WERI-Rb-1 (cell line): ENCODE measurements around the gene MRGPRE.

Experiments
- DNase-seq: peaks from one replicate; pipeline ENCODE4 v3.0.0-alpha.2; 2020
- H3K27ac ChIP-seq: fragments of 250-450 bp; sonication (Bioruptor Pico); 2 replicates; pipeline ENCODE4 v1.5.1; 2020; ENCODE audit warnings: mild to moderate bottlenecking, moderate library complexity
- H3K27me3 ChIP-seq: fragments of 250-450 bp; sonication (Bioruptor Pico); 2 replicates; pipeline ENCODE4 v1.5.1; 2021; ENCODE audit warnings: mild to moderate bottlenecking, low read depth, moderate library complexity; ENCODE audit not compliant: insufficient read depth, severe bottlenecking
- H3K36me3 ChIP-seq: fragments of 250-450 bp; sonication (Bioruptor Pico); 2 replicates; pipeline ENCODE4 v1.5.1; 2020; ENCODE audit warnings: mild to moderate bottlenecking, moderate library complexity
- H3K4me3 ChIP-seq: 2 replicates; pipeline ENCODE4 v1.5.1; 2011; ENCODE audit warnings: low read depth, mild to moderate bottlenecking, control low read depth, low read length
- H3K9me3 ChIP-seq: fragments of 250-450 bp; sonication (Bioruptor Pico); 2 replicates; pipeline ENCODE4 v1.5.1; 2021; ENCODE audit warnings: mild to moderate bottlenecking, moderate library complexity; ENCODE audit not compliant: severe bottlenecking
- TF ChIP-seq, protein P1 (sequence below): IDR thresholded peaks from 2 replicates; pipeline ENCODE4 v1.5.1; 2011; ENCODE audit warnings: low read depth, mild to moderate bottlenecking, control low read depth, inconsistent platforms, low read length

The MRGPRE gene

DNA sequence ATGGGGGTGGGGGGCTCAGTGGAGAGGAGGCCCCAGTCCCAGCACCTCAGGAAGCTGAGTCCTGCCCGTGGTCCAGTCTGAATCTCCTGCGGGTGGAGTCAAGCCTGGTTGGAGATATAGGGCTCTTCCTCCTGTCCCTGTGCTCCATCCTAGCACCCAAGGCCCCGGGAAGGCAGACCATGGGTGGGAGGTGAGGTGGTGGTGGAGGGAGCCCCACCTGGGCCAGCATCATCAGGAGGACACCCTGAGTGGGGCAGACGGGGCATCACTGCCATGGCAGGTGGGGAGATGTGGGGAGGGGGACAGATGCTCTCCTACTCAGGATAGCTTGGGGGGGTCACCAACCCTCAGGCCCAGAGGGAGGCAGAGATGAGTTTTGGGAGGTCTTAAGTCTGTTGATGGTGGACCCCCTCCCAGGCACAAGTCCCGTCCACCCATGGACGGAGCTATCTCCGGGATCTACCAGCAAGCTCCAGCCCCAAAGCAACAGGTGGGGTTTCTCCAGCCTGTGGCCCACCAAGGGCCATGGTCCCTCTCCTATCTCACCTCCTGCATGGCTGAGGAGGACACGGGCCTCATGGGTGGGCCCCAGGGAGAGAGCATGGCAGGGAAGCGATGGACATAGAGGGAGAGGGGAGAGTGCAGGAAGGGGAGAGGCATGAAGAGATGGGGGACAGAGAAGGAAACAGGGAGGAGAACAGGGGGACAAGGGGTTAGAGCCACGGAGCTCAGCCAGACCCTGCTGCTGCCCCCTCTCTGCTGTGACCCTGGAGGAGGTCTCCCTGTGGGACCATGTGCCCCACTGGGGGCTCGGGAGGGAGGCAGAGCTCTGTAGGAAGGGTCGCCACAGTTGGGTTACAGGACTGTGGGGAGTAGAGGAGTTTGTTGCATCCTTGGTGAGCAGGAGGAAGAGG lies 1.3 kb downstream of the MRGPRE start:
- TF ChIP-seq, protein P1, sequence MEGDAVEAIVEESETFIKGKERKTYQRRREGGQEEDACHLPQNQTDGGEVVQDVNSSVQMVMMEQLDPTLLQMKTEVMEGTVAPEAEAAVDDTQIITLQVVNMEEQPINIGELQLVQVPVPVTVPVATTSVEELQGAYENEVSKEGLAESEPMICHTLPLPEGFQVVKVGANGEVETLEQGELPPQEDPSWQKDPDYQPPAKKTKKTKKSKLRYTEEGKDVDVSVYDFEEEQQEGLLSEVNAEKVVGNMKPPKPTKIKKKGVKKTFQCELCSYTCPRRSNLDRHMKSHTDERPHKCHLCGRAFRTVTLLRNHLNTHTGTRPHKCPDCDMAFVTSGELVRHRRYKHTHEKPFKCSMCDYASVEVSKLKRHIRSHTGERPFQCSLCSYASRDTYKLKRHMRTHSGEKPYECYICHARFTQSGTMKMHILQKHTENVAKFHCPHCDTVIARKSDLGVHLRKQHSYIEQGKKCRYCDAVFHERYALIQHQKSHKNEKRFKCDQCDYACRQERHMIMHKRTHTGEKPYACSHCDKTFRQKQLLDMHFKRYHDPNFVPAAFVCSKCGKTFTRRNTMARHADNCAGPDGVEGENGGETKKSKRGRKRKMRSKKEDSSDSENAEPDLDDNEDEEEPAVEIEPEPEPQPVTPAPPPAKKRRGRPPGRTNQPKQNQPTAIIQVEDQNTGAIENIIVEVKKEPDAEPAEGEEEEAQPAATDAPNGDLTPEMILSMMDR = no peak
- no peak for DNase-seq
- H3K36me3 ChIP-seq = no peaks in the 10 kb centered on the region
- no peak overlapping the region for H3K4me3 ChIP-seq
- no peaks in the 10 kb centered on the region for H3K9me3 ChIP-seq
- H3K27ac ChIP-seq = peak overlapping the region; percentile 46
- H3K27me3 ChIP-seq = no peaks in the 10 kb centered on the region

DNA sequence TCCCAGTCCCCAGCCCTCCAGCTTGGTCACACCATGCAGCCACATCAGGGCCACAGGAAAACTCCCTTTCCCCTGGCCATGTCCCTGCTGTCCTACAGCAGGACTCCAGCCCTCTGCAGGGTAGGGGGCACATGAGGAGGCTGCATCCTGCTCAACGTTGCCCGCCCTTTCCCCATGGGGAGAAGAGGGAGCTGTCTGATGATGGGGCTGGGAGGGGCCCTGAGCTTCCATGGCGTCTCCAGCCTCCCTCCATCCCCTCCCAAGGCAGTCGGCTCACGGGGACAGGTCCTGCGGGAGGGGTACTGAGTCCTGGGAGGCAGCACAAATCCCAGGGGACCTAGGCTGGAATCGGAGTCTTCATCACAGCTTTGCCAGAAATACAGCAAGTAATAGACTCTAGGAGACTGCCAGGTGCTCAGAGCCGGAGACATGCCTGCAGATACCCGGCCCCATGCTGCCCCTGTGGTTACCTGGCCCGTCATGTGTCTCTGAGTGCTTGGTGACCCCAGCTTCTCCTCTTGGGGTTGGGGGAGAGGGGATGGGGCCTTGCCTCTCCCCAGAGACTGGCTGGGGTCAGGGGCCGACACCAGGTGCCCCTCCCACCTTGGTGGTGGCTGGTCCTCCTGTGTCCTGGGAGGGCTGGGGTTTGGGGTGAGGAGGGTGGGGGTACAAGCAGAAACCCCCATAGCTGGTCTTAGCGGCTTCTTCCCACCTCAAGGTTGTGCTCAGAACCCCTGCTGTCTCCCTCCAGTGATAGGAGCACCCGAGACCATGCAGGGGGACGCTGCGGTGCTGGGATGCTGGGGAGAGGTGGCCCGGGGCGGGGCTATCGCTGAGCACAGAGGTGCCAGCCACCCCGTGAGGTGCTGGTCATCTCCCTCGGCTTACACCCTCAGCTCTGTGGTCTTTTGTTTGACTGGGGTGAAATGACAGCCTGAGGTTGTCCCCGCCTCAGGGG lies 2.3 kb downstream of the MRGPRE start:
- Histone ChIP-seq H3K27me3 (no peaks in the 10 kb centered on the region), H3K4me3 (no peak overlapping the region), H3K27ac (no peak overlapping the region), H3K36me3 (no peaks in the 10 kb centered on the region), H3K9me3 (no peaks in the 10 kb centered on the region)
- no peak for DNase-seq
- TF ChIP-seq, protein P1 = no peak

- no peak for DNase-seq
- no peaks in the 10 kb centered on the region for H3K36me3 ChIP-seq
- H3K27me3 ChIP-seq = no peaks in the 10 kb centered on the region
- TF ChIP-seq, protein P1 = no peak
- H3K9me3 ChIP-seq = no peaks in the 10 kb centered on the region
- H3K4me3 ChIP-seq = no peak overlapping the region
- H3K27ac ChIP-seq = no peak overlapping the region
These were observed 3.8 kb downstream of the MRGPRE start for GRCh38 chr11:3228445-3228829.

DNA sequence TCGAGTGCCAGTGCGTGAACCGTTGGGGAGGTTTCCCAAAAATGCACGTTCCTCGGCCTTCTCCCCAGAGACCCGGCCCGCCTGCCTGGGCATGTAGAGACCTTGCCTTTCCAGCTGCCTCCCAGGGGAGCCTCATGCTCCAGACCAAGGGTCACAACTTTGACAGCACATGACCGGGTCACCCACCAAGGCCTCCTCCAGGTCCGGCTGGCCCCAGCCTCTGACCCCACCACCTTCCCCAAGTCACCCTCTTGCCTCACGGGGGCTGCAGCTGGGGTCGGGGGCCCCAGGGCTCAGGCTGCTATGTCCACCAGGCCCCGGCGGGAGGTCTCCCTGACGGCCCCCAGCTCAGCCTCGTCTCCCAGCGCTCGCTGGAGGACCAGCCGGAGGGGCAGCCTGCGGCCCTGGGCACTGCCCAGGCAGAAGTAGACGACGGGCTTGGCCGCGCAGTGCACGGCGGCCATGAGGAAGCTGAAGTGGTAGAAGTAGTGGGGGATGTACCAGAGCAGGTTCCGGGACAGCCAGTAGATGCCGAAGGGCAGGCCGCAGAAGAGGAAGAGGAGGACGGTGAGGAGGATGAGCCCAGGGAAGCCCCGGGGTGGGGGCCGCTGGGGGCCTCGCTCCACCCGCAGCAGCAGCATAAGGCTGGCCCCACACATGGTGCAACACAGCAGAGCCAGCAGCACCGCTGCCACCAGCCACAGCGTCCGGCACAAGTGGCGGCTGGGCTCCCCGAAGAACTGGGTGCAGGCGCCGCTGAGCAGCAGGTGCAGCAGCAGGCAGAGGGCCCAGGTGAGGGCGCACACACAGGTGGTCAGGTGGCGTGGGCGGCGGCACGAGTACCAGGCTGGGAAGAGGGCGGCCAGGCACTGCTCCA lies 4.4 kb downstream of the MRGPRE start:
- H3K27ac ChIP-seq = no peak overlapping the region
- no peaks in the 10 kb centered on the region for H3K9me3 ChIP-seq
- TF ChIP-seq, protein P1 = no peak
- DNase-seq = no peak
- H3K4me3 ChIP-seq = no peak overlapping the region
- H3K36me3 ChIP-seq = no peaks in the 10 kb centered on the region
- H3K27me3 ChIP-seq = no peaks in the 10 kb centered on the region

DNA sequence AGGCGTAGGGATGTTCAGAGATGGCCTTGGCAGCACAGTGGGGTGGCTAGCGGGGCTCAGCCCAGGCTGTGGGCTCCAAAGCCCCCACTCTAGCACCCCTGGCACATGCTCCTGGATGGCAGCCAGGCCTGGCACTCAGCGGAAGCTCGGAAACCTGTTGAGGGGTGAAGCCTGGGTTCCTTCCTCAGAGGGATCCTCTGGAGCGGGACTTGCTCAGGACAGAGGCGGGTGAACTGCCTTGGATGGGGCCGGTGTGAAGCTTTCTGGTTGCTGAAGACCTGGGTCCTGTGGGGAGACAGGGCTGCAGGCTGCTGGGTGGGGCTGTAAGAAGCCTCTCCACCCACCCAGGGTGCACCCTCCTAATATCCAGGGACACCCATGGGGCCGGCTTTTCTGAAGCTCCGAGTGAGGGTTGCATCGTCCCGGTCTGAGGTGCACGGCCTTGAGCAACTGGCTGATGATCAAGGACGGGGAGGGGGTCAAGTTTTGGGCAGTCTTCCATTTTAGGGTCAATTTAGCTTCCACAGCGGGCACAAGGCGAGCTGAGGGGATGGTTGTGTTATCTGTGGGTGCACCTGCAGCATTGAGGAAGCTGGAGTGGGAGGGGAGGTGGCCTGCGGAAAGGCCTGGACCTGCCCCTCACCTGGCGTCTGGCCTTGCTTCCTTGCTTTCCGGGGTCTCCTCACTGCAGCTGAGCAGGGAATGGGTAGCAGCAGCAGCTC lies 5.2 kb downstream of the MRGPRE start:
- no peak for DNase-seq
- Histone ChIP-seq H3K9me3 (no peaks in the 10 kb centered on the region), H3K27me3 (no peaks in the 10 kb centered on the region), H3K4me3 (no peak overlapping the region), H3K36me3 (no peaks in the 10 kb centered on the region), H3K27ac (no peak overlapping the region)
- TF ChIP-seq, protein P1 = no peak
